GM10266 (cell line): ENCODE measurements around the gene C15orf62.

ENCODE experiments used
- DNase-seq: peaks from one replicate; pipeline ENCODE4 v3.0.0; 2012; ENCODE audit errors: extremely low spot score
- TF ChIP-seq, protein P1 (sequence below): IDR thresholded peaks from 2 replicates; pipeline ENCODE4 v1.5.1; 2012; ENCODE audit warnings: mild to moderate bottlenecking, low read depth; ENCODE audit not compliant: control insufficient read depth, insufficient read depth; ENCODE audit errors: missing control alignments

C15orf62 gene

DNA sequence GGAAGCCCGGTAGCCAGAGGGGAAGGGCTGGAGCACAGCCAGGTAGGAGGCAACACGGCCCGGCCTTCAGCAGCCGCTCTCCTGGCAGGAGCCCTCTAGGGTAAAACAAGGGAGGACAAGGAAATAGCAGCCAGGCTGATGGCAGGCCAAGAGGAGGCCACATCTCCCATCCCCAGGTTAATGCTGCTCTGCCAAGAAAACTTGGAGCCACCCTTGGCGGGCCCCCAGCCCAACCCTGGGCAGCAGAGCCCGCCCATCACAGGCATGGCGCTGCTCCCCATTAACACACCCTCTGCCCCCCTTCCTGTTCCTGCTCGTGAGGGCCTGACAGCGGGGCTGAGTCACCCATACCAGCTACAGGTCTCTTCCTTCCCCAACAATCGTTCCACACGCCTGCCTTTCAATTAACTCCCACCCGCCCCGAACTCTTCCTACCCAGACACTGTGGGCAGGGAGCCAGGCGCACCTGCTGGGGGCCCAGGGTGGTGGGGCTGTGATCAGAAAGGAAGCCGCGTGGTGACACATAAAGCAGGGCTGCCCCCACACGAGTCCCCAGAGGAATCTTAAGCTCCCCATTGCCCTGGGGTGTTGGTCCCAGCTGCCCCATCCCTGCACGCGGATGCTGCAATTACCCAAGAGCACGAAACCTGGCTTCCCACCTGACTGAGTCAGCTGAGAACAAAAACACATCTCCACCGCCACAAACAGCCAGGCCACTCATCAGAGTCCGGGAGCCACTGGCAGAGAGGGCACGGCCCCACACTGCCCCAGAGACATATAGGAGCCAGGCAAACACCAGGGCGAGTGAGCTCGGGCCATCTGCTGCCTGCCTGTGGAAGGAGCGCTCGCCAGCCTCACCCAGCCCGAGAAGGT is at the start of gene C15orf62:
TSS of gene C15orf62 (plus strand) at position 707 of the 873 bp plus-strand sequence. CDS start 516 bp downstream, outside the sequence.
- TF ChIP-seq, protein P1, sequence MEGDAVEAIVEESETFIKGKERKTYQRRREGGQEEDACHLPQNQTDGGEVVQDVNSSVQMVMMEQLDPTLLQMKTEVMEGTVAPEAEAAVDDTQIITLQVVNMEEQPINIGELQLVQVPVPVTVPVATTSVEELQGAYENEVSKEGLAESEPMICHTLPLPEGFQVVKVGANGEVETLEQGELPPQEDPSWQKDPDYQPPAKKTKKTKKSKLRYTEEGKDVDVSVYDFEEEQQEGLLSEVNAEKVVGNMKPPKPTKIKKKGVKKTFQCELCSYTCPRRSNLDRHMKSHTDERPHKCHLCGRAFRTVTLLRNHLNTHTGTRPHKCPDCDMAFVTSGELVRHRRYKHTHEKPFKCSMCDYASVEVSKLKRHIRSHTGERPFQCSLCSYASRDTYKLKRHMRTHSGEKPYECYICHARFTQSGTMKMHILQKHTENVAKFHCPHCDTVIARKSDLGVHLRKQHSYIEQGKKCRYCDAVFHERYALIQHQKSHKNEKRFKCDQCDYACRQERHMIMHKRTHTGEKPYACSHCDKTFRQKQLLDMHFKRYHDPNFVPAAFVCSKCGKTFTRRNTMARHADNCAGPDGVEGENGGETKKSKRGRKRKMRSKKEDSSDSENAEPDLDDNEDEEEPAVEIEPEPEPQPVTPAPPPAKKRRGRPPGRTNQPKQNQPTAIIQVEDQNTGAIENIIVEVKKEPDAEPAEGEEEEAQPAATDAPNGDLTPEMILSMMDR: no peak
- DNase-seq: peak; percentile 73

GRCh38 chr15:40721701-40722100 is 48.1 kb upstream of the C15orf62 start:
- TF ChIP-seq, protein P1: no peak
- DNase-seq: no peak

DNA sequence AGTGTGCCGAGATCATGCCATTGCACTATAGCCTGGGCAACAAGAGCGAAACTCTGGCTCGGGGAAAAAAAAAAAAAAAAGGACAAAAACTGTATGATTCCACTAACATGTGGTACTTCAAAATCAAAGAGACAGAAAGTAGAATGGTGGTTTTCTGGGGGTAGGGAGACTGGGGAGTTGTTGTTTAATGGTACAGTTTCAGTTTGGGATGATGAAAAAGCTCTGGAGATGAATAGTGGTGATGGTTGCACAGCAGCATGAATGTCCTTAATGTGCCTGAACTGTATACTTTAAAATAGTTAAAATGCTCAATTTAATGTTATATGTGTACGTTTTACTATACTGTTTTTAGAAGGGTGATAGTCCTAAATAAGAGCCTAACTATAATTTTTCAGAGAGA is 47.4 kb upstream of the C15orf62 start:
- TF ChIP-seq, protein P1: no peak

DNA sequence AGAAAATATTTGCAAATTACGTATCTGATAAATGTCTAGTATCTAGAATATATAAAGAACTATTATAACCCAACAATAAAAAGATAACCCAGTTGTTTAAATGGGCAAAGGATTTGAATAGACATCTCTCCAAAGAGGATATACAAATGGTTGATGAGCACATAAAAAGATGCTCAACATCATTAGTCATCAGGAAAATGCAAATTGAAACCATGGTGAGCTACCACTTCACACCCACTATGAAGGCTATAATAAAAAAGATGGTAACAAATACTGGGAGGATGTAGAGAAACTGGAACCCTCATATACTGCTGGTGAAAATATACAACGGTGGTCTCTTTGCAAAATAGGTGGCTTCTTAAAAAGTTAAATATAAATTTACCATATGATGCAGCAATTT is 46.8 kb upstream of the C15orf62 start:
- TF ChIP-seq, protein P1: no peak
- no peak for DNase-seq

More for the DNA sequence above, 47.4 kb upstream of the C15orf62 start:
- DNase-seq: no peak

GRCh38 chr15:40723919-40724318 is 45.9 kb upstream of the C15orf62 start:
- TF ChIP-seq, protein P1: no peak
- DNase-seq: no peak

DNA sequence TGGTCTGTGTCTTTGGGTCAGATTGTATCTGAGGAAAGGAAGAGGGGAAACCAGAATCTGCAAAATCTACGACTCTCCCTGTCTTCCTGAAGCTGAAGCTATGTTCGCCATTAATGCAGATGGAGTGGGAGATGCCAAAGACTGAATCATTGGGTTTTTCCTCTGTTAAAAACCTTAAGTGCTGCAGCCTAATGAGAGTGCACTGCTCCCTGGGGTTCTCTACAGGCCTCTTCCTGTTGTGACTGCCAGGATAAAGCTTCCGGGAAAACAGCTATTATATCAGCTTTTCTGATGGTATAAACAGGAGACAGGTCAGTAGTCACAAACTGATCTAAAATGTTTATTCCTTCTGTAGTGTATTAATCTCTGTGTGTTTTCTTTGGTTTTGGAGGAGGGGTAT is 38.7 kb upstream of the C15orf62 start:
- TF ChIP-seq, protein P1: no peak
- no peak for DNase-seq

DNA sequence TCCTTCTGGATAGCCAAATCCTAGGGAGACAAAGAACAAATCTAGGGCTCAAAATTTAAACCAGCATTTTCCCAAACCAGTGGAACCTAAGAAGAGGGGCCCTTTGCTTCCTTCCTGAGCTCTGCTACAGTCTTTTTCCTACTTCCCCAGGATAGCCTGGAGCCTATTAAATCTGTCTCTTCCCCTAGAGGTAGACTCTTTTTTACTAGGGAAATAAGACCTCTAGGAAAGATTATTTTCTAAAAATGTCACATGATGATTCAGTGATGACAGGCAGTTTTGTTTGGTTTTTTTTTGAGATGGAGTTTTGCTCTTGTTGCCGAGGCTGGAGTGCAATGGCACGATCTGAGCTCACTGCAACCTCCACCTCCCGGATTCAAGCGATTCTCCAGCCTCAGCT is 33.2 kb upstream of the C15orf62 start:
- DNase-seq: no peak
- TF ChIP-seq, protein P1: no peak
